SK-N-MC (cell line): ENCODE results near the gene GOLGB1.

Experiments used
- DNase-seq: peaks from one replicate; pipeline ENCODE4 v3.0.0-alpha.2; 2011; ENCODE audit warnings: low read depth, low spot score
- H3K27ac ChIP-seq: fragments of 200-600 bp; sonication (generic); 2 replicates; pipeline ENCODE4 v1.5.1; 2016; ENCODE audit warnings: mixed run types
- H3K36me3 ChIP-seq: fragments of 200-600 bp; sonication (generic); 2 replicates; pipeline ENCODE4 v1.6.1; 2017; ENCODE audit warnings: antibody characterized with exemption, low read length, mixed read lengths; ENCODE audit not compliant: insufficient read depth
- H3K4me3 ChIP-seq: fragments of 200-600 bp; sonication (generic); 2 replicates; pipeline ENCODE4 v1.5.1; 2016
- H3K9ac ChIP-seq: fragments of 200-600 bp; sonication (generic); 2 replicates; pipeline ENCODE4 v1.8.0; 2017; ENCODE audit warnings: mixed run types, mixed read lengths; ENCODE audit not compliant: insufficient read length
- H3K9me3 ChIP-seq: fragments of 200-600 bp; sonication (generic); 2 replicates; pipeline ENCODE4 v1.6.1; 2017; ENCODE audit warnings: low read depth, mild to moderate bottlenecking, antibody characterized with exemption, low read length, moderate library complexity, mixed read lengths
- EZH2 ChIP-seq: fragments of 200-600 bp; sonication (generic); IDR thresholded peaks from one replicate; pipeline ENCODE4 v1.6.1; 2017; ENCODE audit warnings: antibody characterized with exemption
- FOXP2 ChIP-seq: optimal IDR thresholded peaks from 2 replicates; pipeline ENCODE3; 2011; ENCODE audit warnings: mild to moderate bottlenecking, moderate library complexity; ENCODE audit not compliant: insufficient read depth; ENCODE audit errors: extremely low read length, control extremely low read depth
- POLR2AphosphoS5 ChIP-seq: IDR thresholded peaks from 2 replicates; pipeline ENCODE4 v1.6.1; 2012; ENCODE audit warnings: mild to moderate bottlenecking, low read depth, low read length, borderline replicate concordance

Gene GOLGB1

GRCh38 chr3:121641127-121641526 is 108.4 kb downstream of the GOLGB1 start:
- H3K27ac ChIP-seq = no peak overlapping the region
- H3K4me3 ChIP-seq = no peak overlapping the region
- H3K36me3 ChIP-seq = no peaks in the 10 kb centered on the region
- DNase-seq = no peak
- TF ChIP-seq POLR2AphosphoS5 (no peak), EZH2 (no peak), FOXP2 (no peak)
- no peaks in the 10 kb centered on the region for H3K9me3 ChIP-seq
- H3K9ac ChIP-seq = no peak overlapping the region

- no peak for DNase-seq
- TF ChIP-seq POLR2AphosphoS5 (no peak), FOXP2 (no peak)
- H3K9me3 ChIP-seq = no peaks in the 10 kb centered on the region
- no peak overlapping the region for H3K27ac ChIP-seq
- no peak overlapping the region for H3K4me3 ChIP-seq
- H3K36me3 ChIP-seq = no peaks in the 10 kb centered on the region
- H3K9ac ChIP-seq = no peak overlapping the region
Measured at GRCh38 chr3:121637922-121638321, 111.6 kb downstream of the GOLGB1 start.

GRCh38 chr3:121630355-121630754 is 119.2 kb downstream of the GOLGB1 start:
- no peak for DNase-seq
- Histone ChIP-seq H3K27ac (no peak overlapping the region), H3K9me3 (no peaks in the 10 kb centered on the region), H3K9ac (no peak overlapping the region), H3K36me3 (no peaks in the 10 kb centered on the region), H3K4me3 (no peak overlapping the region)
- TF ChIP-seq POLR2AphosphoS5 (no peak), EZH2 (no peak), FOXP2 (no peak)

DNA sequence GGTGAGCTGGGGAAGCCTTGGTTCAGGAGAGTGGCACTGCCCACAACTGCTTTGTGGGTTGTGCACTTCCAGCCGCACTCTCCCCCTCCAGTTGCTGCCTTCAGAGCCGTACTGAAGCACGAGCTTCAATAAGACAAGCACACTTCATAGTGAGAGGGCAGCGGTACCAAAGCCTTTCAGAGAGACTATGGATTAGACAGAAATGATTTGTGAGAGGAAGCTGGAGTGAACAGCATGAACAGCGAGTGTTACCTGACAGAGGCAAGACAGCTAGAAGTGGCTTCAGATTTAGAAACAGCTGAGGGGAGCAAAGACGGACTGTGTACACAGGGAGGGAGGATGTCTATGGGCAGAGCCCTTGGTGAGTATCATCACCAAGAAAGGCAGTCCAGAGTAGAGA is 119.9 kb downstream of the GOLGB1 start:
- TF ChIP-seq FOXP2 (no peak), POLR2AphosphoS5 (no peak), EZH2 (no peak)
- Histone ChIP-seq H3K9me3 (no peaks in the 10 kb centered on the region), H3K9ac (no peak overlapping the region), H3K27ac (no peak overlapping the region), H3K36me3 (no peaks in the 10 kb centered on the region), H3K4me3 (no peak overlapping the region)
- no peak for DNase-seq

GRCh38 chr3:121627622-121628021 is 121.9 kb downstream of the GOLGB1 start:
- H3K4me3 ChIP-seq = no peak overlapping the region
- TF ChIP-seq POLR2AphosphoS5 (no peak), FOXP2 (no peak), EZH2 (no peak)
- no peak overlapping the region for H3K9ac ChIP-seq
- no peaks in the 10 kb centered on the region for H3K9me3 ChIP-seq
- H3K36me3 ChIP-seq = no peaks in the 10 kb centered on the region
- DNase-seq = no peak
- no peak overlapping the region for H3K27ac ChIP-seq

DNA sequence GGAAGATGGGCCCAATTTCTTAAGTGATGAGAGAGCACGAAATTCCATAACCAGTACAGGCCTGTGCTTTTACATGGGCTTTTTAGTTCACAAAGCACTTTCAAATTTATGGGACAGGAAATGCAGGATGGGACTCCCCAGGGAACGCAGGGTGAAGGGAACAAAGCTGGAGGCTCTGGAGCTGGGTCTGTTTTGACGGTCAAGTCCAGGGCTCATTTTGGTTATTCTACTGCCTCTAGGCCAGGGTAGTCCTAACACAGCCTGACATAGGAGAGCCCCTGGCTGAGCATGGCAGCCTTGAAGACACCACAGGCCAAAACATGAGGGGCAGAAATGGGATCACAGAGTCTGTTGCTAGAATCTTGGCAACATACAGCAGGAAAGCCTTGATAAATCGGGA is 122.3 kb downstream of the GOLGB1 start:
- no peak overlapping the region for H3K4me3 ChIP-seq
- H3K9ac ChIP-seq = no peak overlapping the region
- no peaks in the 10 kb centered on the region for H3K9me3 ChIP-seq
- H3K27ac ChIP-seq = no peak overlapping the region
- no peaks in the 10 kb centered on the region for H3K36me3 ChIP-seq
- no peak for DNase-seq
- no peak for TF ChIP-seq FOXP2

DNA sequence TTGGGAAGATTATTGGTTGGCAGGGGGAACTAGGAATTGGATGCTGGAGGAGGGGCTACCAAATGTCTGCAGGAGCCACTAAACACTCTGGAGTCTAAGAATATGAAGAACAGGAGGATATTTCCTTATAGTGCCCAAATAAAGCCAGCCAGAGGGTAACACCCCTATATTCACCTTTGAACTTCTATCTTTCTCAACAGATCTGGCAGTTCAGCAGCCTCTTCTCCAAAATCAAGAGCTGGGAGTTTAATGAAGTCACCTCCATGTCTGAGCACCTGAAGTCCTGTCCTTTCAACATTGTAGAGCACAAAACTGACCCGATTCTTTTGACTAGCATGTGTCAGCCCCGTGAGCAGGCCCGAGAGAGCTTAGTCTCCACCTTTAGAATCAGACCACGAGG is 123.0 kb downstream of the GOLGB1 start:
- DNase-seq = no peak
- TF ChIP-seq EZH2 (no peak), FOXP2 (no peak)
- H3K27ac ChIP-seq = no peak overlapping the region
- no peak overlapping the region for H3K9ac ChIP-seq
- no peaks in the 10 kb centered on the region for H3K36me3 ChIP-seq
- no peak overlapping the region for H3K4me3 ChIP-seq
- no peaks in the 10 kb centered on the region for H3K9me3 ChIP-seq

DNA sequence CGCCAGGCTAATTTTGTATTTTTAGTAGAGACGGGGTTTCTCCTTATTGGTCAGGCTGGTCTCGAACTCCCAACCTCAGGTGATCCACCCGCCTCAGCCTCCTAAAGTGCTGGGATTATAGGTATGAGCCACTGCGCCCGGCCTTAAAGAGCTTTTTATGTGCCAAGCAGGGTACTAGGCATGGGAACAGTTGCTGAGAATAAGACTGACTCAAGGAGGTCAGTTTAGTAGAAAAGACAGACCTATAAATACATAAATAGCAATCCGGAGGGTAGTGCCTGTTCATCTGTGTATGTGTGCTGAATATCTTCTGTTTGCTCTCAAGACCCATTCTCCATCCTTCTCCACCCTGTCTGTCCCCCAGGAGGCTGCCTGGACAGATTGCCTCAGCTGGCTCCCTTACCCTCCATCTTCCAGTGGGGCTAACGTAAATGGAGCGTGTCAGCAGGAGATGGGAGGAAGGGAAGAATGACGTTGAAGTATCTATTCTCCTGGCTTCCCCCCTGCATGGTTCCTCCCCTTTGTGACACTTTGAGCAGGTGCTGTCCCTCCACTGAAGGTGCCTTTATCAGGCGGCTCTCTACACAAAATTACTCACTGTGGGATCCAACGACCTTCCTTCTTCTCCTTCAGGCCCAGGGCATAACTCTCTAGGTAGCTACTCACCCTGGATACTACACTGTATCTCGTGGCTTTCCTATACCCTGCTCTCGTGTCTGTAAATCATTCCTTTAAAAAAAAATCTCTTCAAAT is 125.2 kb downstream of the GOLGB1 start:
- Histone ChIP-seq H3K27ac (no peak overlapping the region), H3K4me3 (no peak overlapping the region), H3K36me3 (no peaks in the 10 kb centered on the region), H3K9ac (no peak overlapping the region), H3K9me3 (no peaks in the 10 kb centered on the region)
- TF ChIP-seq POLR2AphosphoS5 (no peak), EZH2 (no peak), FOXP2 (no peak)
- no peak for DNase-seq

GRCh38 chr3:121621491-121621890 is 128.1 kb downstream of the GOLGB1 start:
- Histone ChIP-seq H3K9ac (no peak overlapping the region), H3K36me3 (no peaks in the 10 kb centered on the region), H3K27ac (no peak overlapping the region), H3K4me3 (no peak overlapping the region), H3K9me3 (no peaks in the 10 kb centered on the region)
- no peak for TF ChIP-seq FOXP2
- no peak for DNase-seq
